PC-3 (cell line): ENCODE measurements around the gene DCHS1. TPM values are rescaled to one million over a fixed set of nuclear protein-coding genes. Genes with fewer than 3 reads are reported as not detected.

Source experiments
- ATAC-seq: fragments of 200-7000 bp; cut with Tn5 transposase; 2 replicates; pipeline ENCODE4 v1.9.1; 2020; ENCODE audit warnings: mild to moderate bottlenecking, moderate library complexity
- BruUV-seq: library from RNA; stranded (reverse); fragments of 400-500 nt; replicated peaks from 2 replicates; lab custom pipeline; 2021; lab: Mats Ljungman, UMichigan
- CTCF ChIA-PET: fragments of 300-600 bp; sonication (Branson Sonifier 250); formaldehyde crosslinking; loops from one replicate; lab custom pipeline; 2022; ENCODE audit warnings: antibody characterized with exemption; lab: Charles Lee
- POLR2A ChIA-PET: fragments of 300-600 bp; sonication (Branson Sonifier 250); formaldehyde crosslinking; loops from one replicate; lab custom pipeline; 2022; ENCODE audit warnings: antibody characterized with exemption; ENCODE audit not compliant: unreplicated experiment; lab: Charles Lee
- DNase-seq: peaks from one replicate; pipeline ENCODE4 v3.0.0-alpha.2; 2015
- H2AFZ ChIP-seq: fragments of 300-600 bp; sonication (generic); 2 replicates; pipeline ENCODE4 v1.6.0; 2016; ENCODE audit warnings: antibody characterized with exemption, low read length
- H3F3A ChIP-seq: fragments of 300-600 bp; sonication (generic); one replicate; pipeline ENCODE4 v1.6.0; 2017; ENCODE audit warnings: antibody characterized with exemption, low read length, control low read depth, mild to moderate bottlenecking; ENCODE audit not compliant: unreplicated experiment
- H3K27ac ChIP-seq: fragments of 300-600 bp; sonication (generic); 2 replicates; pipeline ENCODE4 v1.5.1; 2016; ENCODE audit warnings: mild to moderate bottlenecking, low read length
- H3K27me3 ChIP-seq: fragments of 300-600 bp; sonication (generic); 2 replicates; pipeline ENCODE4 v1.6.1; 2016; ENCODE audit warnings: low read length, mixed read lengths
- H3K36me3 ChIP-seq: fragments of 300-600 bp; sonication (generic); 2 replicates; pipeline ENCODE4 v1.6.1; 2016; ENCODE audit warnings: low read depth, mixed run types, low read length, mixed read lengths
- H3K4me1 ChIP-seq: fragments of 300-600 bp; sonication (generic); 2 replicates; pipeline ENCODE4 v1.5.1; 2016; ENCODE audit warnings: low read length; ENCODE audit not compliant: insufficient read depth
- H3K4me2 ChIP-seq: fragments of 300-600 bp; sonication (generic); 2 replicates; pipeline ENCODE4 v1.6.0; 2016; ENCODE audit warnings: low read length
- H3K4me3 ChIP-seq: fragments of 300-600 bp; sonication (generic); 2 replicates; pipeline ENCODE4 v1.5.1; 2016; ENCODE audit warnings: mild to moderate bottlenecking, low read length, mixed read lengths
- H3K79me2 ChIP-seq: fragments of 300-600 bp; sonication (generic); 2 replicates; pipeline ENCODE4 v1.6.1; 2017; ENCODE audit warnings: low read length, mixed read lengths
- H3K9ac ChIP-seq: fragments of 300-600 bp; sonication (generic); 2 replicates; pipeline ENCODE4 v1.6.0; 2016; ENCODE audit warnings: mild to moderate bottlenecking, low read length
- H3K9me2 ChIP-seq: fragments of 300-600 bp; sonication (generic); replicated peaks from 2 replicates; pipeline ENCODE4 v1.6.1; 2016; ENCODE audit warnings: mixed run types, low read length, mixed read lengths
- H3K9me3 ChIP-seq: fragments of 300-600 bp; sonication (generic); 2 replicates; pipeline ENCODE4 v1.6.1; 2016; ENCODE audit warnings: low read length, mixed read lengths
- H4K20me1 ChIP-seq: fragments of 300-600 bp; sonication (generic); 2 replicates; pipeline ENCODE4 v1.6.1; 2016; ENCODE audit warnings: low read length, mixed read lengths
- EZH2 ChIP-seq: fragments of 300-600 bp; sonication (generic); IDR thresholded peaks from one replicate; pipeline ENCODE4 v1.6.1; 2017; ENCODE audit warnings: antibody characterized with exemption, mild to moderate bottlenecking, low read length; ENCODE audit not compliant: unreplicated experiment
- EZH2phosphoT487 ChIP-seq: fragments of 300-600 bp; sonication (generic); IDR thresholded peaks from 2 replicates; pipeline ENCODE4 v1.6.1; 2018; ENCODE audit warnings: mild to moderate bottlenecking, antibody characterized with exemption, low read length, borderline replicate concordance
- intact Hi-C: fragments of 100-400 bp; cut with micrococcal nuclease; formaldehyde crosslinking; loops from 2 replicates; pipeline ENCODE4 v1.9.0; 2023
- total RNA-seq: library from RNA; depleted of rRNA; stranded (reverse); fragments of >200 nt; gene quantifications from 2 replicates; pipeline ENCODE4 v1.2.3, GENCODE V29; 2014
- TF ChIP-seq, protein P1 (sequence below): fragments of 300-600 bp; sonication (generic); conservative IDR thresholded peaks from 2 replicates; pipeline ENCODE4 v1.5.1; 2017; ENCODE audit warnings: antibody characterized with exemption, low read depth, mild to moderate bottlenecking, low read length

Gene DCHS1
- total RNA-seq, 1 experiment from 2014 or later: under 0.01 TPM

DNA sequence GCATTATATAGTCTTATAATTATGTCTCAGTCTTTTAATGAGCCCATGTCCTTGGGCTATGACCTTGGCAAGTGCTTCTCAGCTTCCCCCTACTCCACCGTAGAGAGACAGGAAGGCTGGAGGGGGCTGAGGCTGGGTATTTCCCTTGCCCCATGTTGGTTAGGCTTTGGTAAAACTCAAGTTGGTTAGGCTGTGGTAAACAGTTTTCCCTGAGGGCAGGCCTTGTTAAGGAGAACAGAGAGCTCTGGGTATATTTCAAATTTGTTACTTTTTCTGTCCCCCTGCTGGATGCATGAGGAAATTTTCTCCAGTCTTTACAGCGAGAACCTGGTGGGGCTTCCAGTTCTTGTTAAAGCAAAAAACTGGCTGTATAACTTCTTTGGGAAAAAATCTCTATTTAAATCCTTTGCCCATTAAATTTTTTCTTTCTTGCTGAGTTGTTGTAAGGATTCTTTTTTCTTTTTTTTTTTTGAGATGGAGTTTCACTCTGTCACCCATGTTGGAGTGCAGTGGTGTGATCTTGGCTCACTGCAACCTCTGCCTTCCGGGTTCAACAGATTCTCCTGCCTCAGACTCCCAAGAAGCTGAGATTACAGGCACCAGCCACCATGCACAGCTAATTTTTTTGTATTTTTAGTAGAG is 12.2 kb upstream of the DCHS1 start:
- Histone ChIP-seq H2AFZ (no peak overlapping the region), H4K20me1 (no peaks in the 10 kb centered on the region), H3K27ac (no peak overlapping the region), H3K79me2 (no peaks in the 10 kb centered on the region), H3K4me2 (no peak overlapping the region), H3K36me3 (no peaks in the 10 kb centered on the region), H3F3A (no peaks in the 10 kb centered on the region), H3K4me3 (no peak overlapping the region), H3K9me2 (no peaks in the 10 kb centered on the region), H3K9ac (no peak overlapping the region), H3K9me3 (no peaks in the 10 kb centered on the region), H3K27me3 (no peaks in the 10 kb centered on the region), H3K4me1 (no peaks in the 10 kb centered on the region)
- BruUV-seq: no TSS peak
- ChIA-PET CTCF (interaction anchor here (0.7 to 1.6 kb wide), 3 partner anchors 18 to 186 kb away, joined by 3 to 8 read pairs (median 4); partner anchors contain the start of gene TIMM10B), POLR2A (no interaction called here)
- ATAC-seq (peak; percentile 56), DNase-seq (peak; percentile 52)
- intact Hi-C loops: loop anchor here (5.0 kb wide), 3 partner anchors 56 to 231 kb away; partner anchors contain the start of gene TAF10
- no peak for TF ChIP-seq EZH2
- TF ChIP-seq, protein P1, sequence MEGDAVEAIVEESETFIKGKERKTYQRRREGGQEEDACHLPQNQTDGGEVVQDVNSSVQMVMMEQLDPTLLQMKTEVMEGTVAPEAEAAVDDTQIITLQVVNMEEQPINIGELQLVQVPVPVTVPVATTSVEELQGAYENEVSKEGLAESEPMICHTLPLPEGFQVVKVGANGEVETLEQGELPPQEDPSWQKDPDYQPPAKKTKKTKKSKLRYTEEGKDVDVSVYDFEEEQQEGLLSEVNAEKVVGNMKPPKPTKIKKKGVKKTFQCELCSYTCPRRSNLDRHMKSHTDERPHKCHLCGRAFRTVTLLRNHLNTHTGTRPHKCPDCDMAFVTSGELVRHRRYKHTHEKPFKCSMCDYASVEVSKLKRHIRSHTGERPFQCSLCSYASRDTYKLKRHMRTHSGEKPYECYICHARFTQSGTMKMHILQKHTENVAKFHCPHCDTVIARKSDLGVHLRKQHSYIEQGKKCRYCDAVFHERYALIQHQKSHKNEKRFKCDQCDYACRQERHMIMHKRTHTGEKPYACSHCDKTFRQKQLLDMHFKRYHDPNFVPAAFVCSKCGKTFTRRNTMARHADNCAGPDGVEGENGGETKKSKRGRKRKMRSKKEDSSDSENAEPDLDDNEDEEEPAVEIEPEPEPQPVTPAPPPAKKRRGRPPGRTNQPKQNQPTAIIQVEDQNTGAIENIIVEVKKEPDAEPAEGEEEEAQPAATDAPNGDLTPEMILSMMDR: peak; percentile 61

DNA sequence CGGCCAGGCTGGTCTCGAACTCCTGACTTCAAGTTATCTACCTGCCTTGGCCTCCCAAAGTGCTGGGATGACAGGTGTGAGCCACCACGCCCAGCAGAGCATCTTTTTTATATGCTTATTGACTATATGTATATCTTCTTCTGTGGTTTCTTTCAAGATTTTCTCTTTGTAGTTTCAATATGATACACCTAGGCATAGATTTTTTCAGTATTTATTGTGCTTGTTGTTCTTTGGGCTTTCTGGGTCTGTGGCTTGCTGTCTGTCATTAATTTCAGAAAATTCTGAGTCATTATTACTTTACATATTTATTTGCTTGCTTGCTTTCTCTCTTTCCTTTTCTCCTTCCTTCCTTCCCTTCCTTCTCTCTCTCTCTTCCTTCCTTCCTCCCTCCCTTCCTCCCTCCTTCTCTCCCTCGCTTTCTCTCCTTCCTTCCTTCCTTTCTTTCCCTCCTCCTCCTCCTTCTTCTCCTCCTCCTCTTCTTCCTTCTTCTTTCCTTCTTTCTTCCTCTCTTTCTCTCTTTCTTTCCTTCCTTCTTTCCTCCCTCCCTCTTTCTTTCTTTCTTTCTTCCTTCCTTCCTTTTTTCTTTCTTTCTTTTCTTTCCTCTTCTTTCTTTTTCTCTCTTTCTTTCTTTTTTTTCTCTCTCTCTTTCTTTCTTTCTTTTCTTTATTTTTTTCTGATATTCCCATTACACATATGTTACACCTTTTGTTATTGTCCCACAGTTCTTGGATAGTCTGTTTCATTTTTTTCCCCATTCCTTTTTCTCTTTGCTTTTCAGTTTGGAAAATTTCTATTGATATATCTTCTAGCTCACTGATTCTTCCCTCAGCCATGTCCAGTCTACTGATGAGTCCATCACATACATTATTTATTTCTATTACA is 10.9 kb upstream of the DCHS1 start:
- no peak overlapping the region for H2AFZ ChIP-seq

More for the DNA sequence above, 10.9 kb upstream of the DCHS1 start:
- H3K36me3 ChIP-seq: no peaks in the 10 kb centered on the region
- no peaks in the 10 kb centered on the region for H3K27me3 ChIP-seq
- CTCF ChIA-PET: interaction anchor here (0.6 kb wide), 1 partner anchor 136 kb away, joined by 4 read pairs; no protein-coding TSS in a partner anchor
- no peaks in the 10 kb centered on the region for H3K4me1 ChIP-seq
- intact Hi-C loops: loop anchor here (5.0 kb wide), 3 partner anchors 54 to 229 kb away; partner anchors contain the start of gene TAF10
- no peaks in the 10 kb centered on the region for H3K79me2 ChIP-seq
- ATAC-seq: no peak
- no peak overlapping the region for H3K4me3 ChIP-seq
- no peaks in the 10 kb centered on the region for H3F3A ChIP-seq
- BruUV-seq: no TSS peak
- no peak for DNase-seq
- H3K9me3 ChIP-seq: no peaks in the 10 kb centered on the region
- H3K27ac ChIP-seq: no peak overlapping the region
- no peaks in the 10 kb centered on the region for H4K20me1 ChIP-seq
- H3K4me2 ChIP-seq: no peak overlapping the region
- POLR2A ChIA-PET: interaction anchor here (0.6 kb wide), 1 partner anchor 26 kb away, joined by 6 read pairs; no protein-coding TSS in a partner anchor
- TF ChIP-seq EZH2phosphoT487: no peak
- no peak for TF ChIP-seq EZH2
- TF ChIP-seq, protein P1: no peak
- H3K9me2 ChIP-seq: no peaks in the 10 kb centered on the region
- no peak overlapping the region for H3K9ac ChIP-seq
